ENCODE results near the gene RBM15B. TPM values are rescaled to one million over a fixed set of nuclear protein-coding genes. Genes with fewer than 3 reads are reported as not detected.

RBM15B gene
- polyA plus RNA-seq, 1 donor from 2014 or later: 24.1 TPM

DNA sequence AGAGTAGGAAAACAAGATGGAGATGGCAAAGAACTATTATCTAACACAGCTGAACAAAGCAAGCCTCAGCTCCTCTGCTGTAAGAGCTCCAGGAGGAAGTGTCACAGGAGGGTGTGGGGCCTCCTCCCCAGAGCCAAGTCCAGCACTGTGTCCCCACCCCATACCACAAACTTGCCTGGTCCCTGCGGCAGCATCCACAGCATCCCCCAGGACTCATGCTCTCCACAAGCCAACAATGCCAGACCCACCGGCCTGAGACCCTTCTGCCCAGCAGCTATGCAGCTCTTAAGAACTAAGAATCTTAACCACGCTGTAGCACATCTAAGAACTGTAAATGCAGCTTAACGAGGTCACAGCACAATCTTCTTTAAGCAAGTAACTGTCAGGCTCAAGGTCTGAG lies 9.1 kb downstream of the RBM15B start:
- Histone ChIP-seq H3F3A (ENCODE audit: insufficient read depth, low read length, poor library complexity, severe bottlenecking) (peaks cover 2% of the 10 kb centered on the region), H3K4me2 (ENCODE audit: low read length) (no peak overlapping the region), H3K4me3 (ENCODE audit: low read length) (no peak overlapping the region), H3K9ac (ENCODE audit: low read length) (no peak overlapping the region), H3K27ac (ENCODE audit: low read length) (no peak overlapping the region), H2AFZ (ENCODE audit: low read depth, low read length) (no peak overlapping the region), H3K9me2 (ENCODE audit: insufficient read depth, low read length) (no peaks in the 10 kb centered on the region), H3K27me3 (ENCODE audit: insufficient read depth, low read depth, low read length) (no peaks in the 10 kb centered on the region), H4K20me1 (ENCODE audit: insufficient read depth) (peaks cover 11% of the 10 kb centered on the region), H3K36me3 (ENCODE audit: insufficient read depth, low read length) (peaks cover 4% of the 10 kb centered on the region), H3K9me3 (ENCODE audit: low read length) (no peaks in the 10 kb centered on the region), H3K79me2 (replicated peaks; ENCODE audit: insufficient read depth, low read length) (no peaks in the 10 kb centered on the region)
- TF ChIP-seq, protein P1, sequence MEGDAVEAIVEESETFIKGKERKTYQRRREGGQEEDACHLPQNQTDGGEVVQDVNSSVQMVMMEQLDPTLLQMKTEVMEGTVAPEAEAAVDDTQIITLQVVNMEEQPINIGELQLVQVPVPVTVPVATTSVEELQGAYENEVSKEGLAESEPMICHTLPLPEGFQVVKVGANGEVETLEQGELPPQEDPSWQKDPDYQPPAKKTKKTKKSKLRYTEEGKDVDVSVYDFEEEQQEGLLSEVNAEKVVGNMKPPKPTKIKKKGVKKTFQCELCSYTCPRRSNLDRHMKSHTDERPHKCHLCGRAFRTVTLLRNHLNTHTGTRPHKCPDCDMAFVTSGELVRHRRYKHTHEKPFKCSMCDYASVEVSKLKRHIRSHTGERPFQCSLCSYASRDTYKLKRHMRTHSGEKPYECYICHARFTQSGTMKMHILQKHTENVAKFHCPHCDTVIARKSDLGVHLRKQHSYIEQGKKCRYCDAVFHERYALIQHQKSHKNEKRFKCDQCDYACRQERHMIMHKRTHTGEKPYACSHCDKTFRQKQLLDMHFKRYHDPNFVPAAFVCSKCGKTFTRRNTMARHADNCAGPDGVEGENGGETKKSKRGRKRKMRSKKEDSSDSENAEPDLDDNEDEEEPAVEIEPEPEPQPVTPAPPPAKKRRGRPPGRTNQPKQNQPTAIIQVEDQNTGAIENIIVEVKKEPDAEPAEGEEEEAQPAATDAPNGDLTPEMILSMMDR (IDR thresholded peaks at IDR 0.05; ENCODE audit: poor library complexity, severe bottlenecking): no peak

DNA sequence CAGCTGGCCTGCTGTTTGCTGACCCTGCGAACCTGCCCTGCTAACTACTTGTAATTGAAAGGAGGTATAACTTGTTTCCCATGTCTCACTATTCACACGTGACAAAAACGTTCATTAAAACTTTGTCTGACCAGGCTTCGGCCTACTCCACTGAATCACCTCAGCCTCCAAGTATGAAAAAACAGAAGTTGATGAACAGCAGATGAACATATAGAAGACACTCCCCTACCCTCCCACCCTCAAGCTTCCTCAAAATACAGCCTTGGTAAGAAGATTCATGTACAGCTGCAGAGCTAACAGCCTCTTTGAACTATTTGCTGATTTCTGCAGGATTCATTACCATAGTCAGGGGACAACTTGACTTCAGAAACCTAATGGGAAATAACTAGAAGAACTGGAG lies 10.7 kb downstream of the RBM15B start:
- no peaks in the 10 kb centered on the region for H3K79me2 ChIP-seq (replicated peaks; ENCODE audit: insufficient read depth, low read length)
- no peak overlapping the region for H3K9ac ChIP-seq (ENCODE audit: low read length)
- H3K4me3 ChIP-seq (ENCODE audit: low read length): no peak overlapping the region
- no peaks in the 10 kb centered on the region for H3K27me3 ChIP-seq (ENCODE audit: insufficient read depth, low read depth, low read length)
- TF ChIP-seq RAD21 (conservative IDR thresholded peaks at IDR 0.05): no peak
- no peak for TF ChIP-seq MXI1 (conservative IDR thresholded peaks at IDR 0.05; ENCODE audit: poor library complexity, severe bottlenecking)
- TF ChIP-seq, protein P2, sequence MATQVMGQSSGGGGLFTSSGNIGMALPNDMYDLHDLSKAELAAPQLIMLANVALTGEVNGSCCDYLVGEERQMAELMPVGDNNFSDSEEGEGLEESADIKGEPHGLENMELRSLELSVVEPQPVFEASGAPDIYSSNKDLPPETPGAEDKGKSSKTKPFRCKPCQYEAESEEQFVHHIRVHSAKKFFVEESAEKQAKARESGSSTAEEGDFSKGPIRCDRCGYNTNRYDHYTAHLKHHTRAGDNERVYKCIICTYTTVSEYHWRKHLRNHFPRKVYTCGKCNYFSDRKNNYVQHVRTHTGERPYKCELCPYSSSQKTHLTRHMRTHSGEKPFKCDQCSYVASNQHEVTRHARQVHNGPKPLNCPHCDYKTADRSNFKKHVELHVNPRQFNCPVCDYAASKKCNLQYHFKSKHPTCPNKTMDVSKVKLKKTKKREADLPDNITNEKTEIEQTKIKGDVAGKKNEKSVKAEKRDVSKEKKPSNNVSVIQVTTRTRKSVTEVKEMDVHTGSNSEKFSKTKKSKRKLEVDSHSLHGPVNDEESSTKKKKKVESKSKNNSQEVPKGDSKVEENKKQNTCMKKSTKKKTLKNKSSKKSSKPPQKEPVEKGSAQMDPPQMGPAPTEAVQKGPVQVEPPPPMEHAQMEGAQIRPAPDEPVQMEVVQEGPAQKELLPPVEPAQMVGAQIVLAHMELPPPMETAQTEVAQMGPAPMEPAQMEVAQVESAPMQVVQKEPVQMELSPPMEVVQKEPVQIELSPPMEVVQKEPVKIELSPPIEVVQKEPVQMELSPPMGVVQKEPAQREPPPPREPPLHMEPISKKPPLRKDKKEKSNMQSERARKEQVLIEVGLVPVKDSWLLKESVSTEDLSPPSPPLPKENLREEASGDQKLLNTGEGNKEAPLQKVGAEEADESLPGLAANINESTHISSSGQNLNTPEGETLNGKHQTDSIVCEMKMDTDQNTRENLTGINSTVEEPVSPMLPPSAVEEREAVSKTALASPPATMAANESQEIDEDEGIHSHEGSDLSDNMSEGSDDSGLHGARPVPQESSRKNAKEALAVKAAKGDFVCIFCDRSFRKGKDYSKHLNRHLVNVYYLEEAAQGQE (IDR thresholded peaks at IDR 0.05; ENCODE audit: borderline replicate concordance): no peak
- TF ChIP-seq, protein P1 (IDR thresholded peaks at IDR 0.05; ENCODE audit: poor library complexity, severe bottlenecking): no peak
- TF ChIP-seq SMC3 (conservative IDR thresholded peaks at IDR 0.05; ENCODE audit: poor library complexity): no peak
- no peak for TF ChIP-seq EZH2 (IDR thresholded peaks at IDR 0.05; ENCODE audit: borderline replicate concordance, insufficient read depth, low read length, poor library complexity, severe bottlenecking)
- TF ChIP-seq POLR2AphosphoS5 (IDR thresholded peaks at IDR 0.05): no peak
- no peak for TF ChIP-seq EP300 (conservative IDR thresholded peaks at IDR 0.05; ENCODE audit: poor library complexity, severe bottlenecking)
- TF ChIP-seq TAF1 (IDR thresholded peaks at IDR 0.05; ENCODE audit: low read depth): no peak
- H3K9me3 ChIP-seq (ENCODE audit: low read length): no peaks in the 10 kb centered on the region
- H3K36me3 ChIP-seq (ENCODE audit: insufficient read depth, low read length): peaks cover 2% of the 10 kb centered on the region
- no peaks in the 10 kb centered on the region for H4K20me1 ChIP-seq (ENCODE audit: insufficient read depth)
- no peak overlapping the region for H3K27ac ChIP-seq (ENCODE audit: low read length)
- no peak overlapping the region for H3K4me2 ChIP-seq (ENCODE audit: low read length)
- peaks cover 2% of the 10 kb centered on the region for H3F3A ChIP-seq (ENCODE audit: insufficient read depth, low read length, poor library complexity, severe bottlenecking)
- H2AFZ ChIP-seq (ENCODE audit: low read depth, low read length): no peak overlapping the region
- H3K9me2 ChIP-seq (ENCODE audit: insufficient read depth, low read length): no peaks in the 10 kb centered on the region
